GM18499 (cell line): ENCODE results near the gene NOTO.

Experiments
- ATAC-seq: cut with Tn5 transposase; IDR thresholded peaks from one replicate; pipeline ENCODE4 v1.9.1; 2021; ENCODE audit warnings: moderate number of reproducible peaks; ENCODE audit not compliant: insufficient read depth, unreplicated experiment

NOTO gene

DNA sequence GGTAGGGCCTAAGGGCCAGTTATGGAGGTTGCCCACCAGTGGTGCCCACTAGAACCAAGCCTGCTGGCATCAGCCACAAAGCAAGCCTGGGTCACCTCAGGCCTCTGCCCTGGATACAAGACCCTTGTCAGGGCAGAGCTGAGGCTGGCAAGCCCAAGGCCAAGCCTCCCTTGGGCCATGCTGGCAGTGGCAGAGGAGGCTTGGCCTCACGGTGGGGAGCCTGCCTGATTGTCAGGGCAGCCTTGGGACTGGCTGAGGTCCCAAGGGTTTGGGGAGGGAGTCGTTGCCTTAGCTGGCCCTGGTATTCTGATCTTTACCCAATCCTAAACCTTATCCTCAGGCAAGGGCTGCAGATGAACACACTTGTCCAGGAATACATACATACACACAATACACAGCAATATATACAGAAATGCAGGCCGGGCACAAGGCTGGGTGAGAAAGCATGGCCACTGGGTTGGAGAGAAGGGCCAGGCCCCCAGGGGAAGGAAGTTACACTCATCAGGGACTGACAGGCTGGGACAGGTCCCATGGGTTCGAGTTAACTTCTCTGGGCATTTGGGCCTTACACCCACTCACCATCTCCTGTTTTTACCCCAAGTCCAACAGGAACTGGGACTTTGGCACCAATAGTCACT is 52.8 kb downstream of the NOTO start:
- no peak for ATAC-seq

DNA sequence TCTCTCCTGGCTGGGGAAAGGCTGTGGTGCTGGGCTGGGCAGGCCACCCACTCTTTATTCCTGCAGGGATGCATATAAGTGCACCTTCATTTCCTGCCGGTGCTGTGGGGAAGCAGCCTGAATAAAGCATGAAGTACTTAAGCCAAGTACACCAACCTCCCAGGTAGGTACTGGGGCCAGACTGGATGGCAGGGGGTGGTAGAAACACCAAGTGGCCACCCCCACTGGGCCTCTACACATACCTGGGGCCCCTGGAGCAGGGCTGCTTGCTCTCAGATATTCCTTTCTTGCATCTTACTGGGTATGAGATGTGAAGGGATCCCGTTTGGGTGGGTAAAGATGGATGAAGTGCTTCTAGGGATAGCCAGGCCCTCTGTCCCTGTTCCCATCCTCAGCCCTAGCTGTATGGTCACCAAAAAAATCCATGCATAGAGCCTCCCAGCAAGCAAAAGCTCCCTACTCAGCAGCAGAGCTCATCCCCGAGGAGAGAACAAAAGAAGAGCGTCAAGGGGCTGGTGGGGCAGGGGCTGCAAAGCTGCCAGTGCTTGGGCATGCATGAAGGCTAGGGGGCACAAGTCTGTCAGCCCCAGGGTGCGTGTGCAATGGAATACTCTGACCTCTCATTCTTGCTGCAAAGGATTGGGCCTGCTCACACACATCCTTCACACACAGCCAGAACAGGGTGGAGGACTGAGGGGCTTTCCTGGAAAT is 53.7 kb downstream of the NOTO start:
- no peak for ATAC-seq

DNA sequence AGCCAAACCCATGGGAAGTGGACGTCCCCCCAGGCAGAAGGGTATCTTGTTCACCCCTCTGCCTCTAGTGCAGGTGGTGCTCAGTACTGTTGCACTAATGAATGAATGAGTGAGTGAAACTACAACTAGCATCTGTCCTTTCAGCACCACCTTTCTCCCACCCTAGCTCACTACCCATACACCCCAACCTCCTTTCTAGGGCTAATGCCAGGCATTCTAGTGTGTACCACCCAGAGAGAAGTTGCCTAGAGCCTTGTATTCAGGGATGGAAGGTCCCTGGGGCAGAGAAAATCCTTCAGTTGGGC is 54.2 kb downstream of the NOTO start:
- ATAC-seq: no peak

DNA sequence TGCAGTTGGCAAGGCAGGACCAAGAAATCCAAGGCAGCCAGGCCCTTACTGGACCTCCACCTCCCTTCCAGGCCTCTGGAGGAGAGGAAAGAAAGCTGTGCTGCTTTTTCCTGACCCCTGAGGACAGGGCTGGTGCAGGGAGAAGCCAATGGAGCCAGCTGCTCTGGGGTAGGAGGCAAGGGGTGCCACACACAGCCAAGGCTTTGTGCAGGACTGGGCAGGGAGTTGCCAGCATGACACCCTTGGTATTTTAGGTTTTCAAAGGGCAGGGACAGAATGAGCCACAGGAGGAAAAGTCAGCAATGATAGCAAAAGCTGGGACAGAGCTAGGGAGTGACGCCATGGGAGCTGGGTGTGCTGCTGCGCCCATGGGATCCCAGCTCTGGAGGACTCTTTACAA is 54.6 kb downstream of the NOTO start:
- ATAC-seq: no peak

DNA sequence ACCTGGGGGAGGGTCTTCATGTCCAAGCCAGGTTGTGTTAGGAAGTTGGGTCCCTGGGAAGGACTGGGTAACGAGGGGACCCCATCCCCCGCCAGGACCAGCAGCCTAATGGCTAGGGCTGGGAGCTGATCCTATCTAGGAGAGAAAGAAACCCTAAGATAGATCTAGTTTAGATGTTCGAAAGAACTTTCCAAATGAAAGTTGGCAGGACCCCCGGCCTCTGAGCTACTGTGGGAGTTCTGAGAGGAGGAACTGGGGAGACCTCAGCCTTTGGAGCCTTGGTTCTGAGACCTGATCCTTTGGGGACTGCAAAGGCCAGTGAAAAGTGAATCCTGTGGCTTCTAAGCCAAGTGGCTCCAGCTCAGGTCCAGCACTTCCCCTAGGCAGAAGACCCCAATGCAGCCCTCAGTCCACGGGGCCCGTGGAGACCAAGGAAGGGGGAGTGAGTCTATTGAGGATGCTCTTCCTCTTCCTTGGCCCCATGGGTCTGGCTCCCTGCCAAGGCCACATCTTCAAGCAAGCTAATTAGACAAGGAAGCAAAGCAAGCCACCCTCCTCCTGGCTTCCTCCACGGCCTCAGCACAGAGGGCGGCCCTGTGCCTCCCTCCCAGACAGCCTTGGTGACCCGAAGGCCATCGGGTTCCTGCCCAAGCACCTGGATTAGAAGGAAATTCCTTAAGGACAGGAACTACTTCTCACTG is 55.2 kb downstream of the NOTO start:
- no peak for ATAC-seq

DNA sequence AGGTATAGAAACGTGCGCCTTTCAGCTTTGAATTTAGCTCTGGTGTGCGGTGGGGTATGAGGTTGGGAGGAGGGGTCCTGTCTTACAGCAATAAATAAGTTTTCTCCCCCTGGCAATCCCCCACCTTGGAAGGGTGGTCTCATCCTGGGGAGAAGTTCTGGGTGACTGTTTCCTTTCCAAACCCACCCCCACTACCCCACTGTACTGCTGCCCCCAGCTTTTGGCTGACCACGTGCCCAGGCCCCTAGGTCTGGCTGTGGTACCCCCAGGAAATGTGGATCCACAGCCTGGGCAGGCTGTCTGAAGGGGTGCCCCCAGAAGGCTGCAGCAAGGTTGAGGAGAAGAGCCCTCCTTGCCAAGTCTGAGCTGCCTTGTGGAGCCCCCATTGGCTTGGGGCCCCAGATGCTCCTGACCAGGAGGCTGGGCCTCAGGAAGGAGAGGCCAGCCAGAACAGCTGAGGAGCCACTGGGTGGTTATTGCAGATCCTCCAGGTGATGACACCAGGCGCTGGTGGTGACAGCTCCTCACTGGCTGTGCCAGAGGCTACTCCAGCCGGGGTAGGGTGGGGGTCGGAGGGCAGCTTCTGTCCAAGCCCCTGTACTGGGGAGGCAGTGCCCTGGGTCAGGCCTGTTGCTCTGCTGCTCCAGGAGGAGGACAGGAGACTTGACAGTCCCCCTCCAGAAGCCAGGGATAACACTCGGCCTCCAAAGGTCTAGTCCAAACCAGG is 56.0 kb downstream of the NOTO start:
- no peak for ATAC-seq

DNA sequence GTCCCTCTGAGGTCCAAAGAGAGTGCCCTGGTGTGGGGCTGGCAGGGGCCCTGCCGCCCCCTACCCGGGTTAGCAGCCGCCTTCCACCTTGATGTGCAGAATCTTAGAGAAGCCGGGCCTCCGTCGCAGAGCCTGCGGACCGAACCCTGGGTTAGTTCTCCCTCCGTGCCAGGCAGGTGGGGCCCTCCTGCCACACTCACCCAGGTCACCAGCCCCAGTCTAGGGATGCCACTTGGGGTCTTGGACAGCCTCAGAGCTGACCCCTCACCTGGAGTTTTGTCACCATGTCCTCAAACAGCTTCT is 56.5 kb downstream of the NOTO start:
- ATAC-seq: no peak

DNA sequence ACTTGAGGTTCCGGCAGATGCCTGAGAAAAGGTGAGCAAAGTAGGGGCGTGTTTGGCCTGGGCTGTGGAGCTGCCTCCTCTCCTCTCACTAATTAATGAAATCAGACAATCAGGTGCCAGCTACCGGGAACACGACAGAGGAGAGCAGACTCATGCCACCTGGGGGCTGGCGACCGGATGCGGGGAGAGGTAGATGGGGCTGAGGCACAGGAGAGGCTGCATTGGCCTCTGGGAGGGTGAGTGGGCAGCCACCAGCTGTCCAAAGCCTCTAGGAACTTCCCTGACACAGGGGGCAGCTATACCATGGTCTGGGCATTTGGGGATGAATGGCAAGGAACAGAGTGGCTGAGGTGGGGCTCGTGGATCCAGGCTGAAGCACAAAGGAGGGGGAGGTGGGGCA is 56.9 kb downstream of the NOTO start:
- no peak for ATAC-seq

DNA sequence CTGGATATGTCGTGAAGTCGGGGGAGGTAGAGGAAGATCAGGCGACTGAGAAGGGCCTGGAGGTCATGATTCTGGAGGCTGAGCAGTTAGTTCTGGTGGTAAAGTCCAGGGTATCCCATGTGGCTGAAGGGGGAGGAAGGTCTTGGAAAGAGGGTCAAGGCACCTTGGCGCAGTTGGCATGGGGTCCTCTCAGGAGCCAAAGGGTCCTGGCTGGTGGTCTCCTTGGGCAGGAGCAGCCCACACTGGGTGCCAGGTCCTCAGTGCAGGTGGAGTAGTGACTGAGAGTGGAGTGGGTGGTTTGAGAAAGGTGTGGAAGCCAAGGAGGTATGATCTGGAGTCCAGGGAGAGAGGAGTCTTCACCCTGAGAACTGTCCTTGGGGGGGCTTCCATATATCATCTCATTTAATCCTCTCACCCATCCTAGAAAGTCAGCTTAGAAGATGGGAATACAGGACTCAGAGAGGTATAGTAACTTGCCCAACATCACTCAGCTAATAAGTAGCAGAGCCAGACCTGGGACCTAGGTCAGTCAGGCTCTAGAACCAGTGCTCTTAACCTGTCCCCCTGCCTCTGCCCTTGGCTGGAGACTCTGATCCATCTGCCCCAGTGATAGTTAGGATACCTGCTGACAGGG is 57.4 kb downstream of the NOTO start:
- ATAC-seq: no peak

DNA sequence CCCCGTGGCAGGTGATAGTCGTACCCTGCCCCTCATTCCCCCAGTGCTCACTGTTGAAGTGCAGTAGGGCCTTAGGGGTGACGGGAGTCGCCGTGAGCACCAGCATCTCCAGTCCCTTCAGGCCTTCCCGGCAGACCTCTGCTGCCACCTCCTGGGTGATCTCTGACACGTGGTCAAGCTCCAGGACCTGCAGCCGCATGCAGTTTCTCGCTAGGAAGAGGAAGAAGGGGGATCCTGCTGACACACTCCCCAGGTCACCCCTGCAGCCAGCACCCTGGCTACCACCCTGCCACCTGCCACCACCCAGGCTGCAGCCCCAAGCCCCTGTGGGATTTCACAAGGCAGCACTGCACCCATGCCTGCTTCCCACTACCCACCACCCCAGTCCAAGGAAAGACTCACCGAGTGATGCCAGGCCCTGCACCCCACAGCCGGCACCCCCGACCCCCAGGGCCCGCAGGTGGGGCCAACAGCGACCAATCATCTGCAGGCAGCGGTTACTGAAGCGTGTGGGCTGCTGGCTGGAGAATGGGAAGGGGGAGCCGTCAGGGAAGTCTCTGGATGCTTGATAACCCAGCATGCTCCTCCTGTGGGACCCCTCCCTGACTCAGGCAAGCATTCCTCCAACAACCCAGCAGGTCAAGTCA is 58.1 kb downstream of the NOTO start:
- ATAC-seq: no peak
